HG02798 (cell line): ENCODE measurements around the gene TEC.
"Not testable (repeated sequence)": the region's sequence is repeated elsewhere in the genome, so short reads cannot be mapped to it uniquely, and the experiment has no call there.

Experiments used
- ATAC-seq: cut with Tn5 transposase; IDR thresholded peaks from one replicate; pipeline ENCODE4 v1.9.1; 2021; ENCODE audit warnings: mild to moderate bottlenecking; ENCODE audit not compliant: unreplicated experiment, poor library complexity

Gene TEC

GRCh38 chr4:48268956-48269860 lies at the start of gene TEC:
TEC (minus strand) TSS chr4:48269838; CDS start chr4:48228614, 41,224 bp downstream.
- ATAC-seq = peak; percentile 30

GRCh38 chr4:48315728-48316630 lies 46.3 kb upstream of the TEC start:
- peak; percentile 85 for ATAC-seq

DNA sequence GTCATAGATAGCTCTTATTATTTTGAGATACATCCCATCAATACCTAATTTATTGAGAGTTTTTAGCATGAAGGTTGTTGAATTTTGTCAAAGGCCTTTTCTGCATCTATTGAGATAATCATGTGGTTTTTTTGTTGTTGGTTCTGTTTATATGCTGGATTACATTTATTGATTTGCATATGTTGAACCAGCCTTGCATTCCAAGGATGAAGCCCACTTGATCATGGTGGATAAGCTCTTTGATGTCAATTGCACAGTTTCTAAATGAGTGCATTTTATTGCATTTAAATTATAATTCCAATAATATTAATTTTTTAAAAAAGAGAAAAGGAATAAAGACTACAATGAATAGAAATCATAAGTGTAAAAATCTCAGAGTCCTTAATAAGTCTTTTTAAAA lies 45.1 kb upstream of the TEC start:
- not testable (repeated sequence) for ATAC-seq

DNA sequence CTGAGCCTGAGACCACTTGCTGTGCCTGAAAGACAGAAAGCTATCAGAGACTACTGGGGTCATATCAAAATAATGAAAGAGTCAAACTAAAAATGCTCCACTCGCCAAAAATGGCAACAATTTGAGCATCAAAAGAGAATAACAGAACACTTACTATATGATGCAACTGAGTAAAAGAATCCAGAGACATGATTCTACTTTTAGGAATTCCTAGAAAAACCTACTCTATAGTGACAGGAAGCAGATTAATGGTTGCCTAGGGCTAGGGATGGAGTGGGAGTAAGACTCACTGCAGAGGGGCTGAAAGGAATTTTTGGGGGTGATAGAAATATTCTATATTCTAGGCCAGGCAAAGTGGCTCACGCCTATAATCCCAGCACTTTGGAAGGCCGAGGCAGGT lies 42.3 kb upstream of the TEC start:
- no peak for ATAC-seq

DNA sequence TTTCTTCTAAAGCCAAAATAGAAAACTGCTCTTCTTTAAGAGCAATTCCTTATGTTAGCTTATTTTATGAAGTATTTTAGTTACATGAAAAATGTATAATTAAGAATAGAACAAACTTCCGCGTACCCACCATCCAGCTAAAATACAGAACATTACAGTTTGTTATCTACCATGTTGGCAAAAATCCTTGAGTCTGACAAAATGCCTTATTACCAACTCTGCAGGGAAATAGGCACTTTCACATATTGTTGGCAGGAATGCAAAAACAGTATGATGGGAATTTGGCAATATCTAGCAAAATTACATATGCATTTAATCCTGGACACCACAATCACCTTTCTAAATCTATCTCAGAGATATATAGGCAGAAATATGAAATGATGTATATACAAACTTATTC lies 39.3 kb upstream of the TEC start:
- no peak for ATAC-seq

GRCh38 chr4:48307528-48307927 lies 37.9 kb upstream of the TEC start:
- ATAC-seq = no peak

DNA sequence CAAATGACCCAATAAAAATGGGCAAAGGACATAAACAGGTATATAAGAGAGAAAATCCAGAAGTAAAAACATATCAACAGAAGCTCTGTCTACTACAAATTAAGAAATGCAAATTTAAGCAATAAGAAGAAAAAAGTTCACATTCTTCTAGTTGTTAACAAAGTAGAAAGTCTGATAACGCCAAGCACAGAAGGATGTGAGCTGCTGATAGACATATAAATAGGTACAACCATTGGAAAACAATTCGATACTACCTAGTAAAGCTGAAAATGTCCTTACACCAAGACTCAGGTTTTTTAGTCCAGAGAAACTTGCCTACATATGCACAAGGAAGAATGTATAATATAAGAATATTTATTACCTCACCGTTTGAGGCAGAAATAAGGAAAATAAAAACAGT lies 35.9 kb upstream of the TEC start:
- no peak for ATAC-seq

DNA sequence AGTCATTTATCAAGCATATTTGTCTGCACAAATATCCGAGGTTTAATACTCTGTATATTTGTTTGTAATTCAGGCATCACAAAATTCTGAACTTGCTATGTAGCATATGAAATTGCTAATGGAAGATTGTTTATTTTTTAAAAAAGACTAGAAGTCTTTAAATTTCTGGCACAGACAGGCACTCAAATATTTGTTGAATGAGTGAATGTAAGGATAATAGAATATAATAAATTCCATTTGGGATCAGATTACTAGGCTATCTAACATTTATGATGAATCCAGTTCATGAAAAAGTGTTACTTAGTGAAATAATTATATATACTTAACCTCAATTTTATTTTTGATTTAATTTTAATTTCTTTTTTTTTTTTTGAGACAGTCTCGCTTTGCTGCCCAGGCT lies 30.4 kb upstream of the TEC start:
- ATAC-seq = no peak

GRCh38 chr4:48299560-48299959 lies 29.9 kb upstream of the TEC start:
- no peak for ATAC-seq

- ATAC-seq = no peak
These were observed 27.7 kb upstream of the TEC start for GRCh38 chr4:48297256-48297846.

GRCh38 chr4:48296365-48296764 lies 26.7 kb upstream of the TEC start:
- ATAC-seq = peak; percentile 91

DNA sequence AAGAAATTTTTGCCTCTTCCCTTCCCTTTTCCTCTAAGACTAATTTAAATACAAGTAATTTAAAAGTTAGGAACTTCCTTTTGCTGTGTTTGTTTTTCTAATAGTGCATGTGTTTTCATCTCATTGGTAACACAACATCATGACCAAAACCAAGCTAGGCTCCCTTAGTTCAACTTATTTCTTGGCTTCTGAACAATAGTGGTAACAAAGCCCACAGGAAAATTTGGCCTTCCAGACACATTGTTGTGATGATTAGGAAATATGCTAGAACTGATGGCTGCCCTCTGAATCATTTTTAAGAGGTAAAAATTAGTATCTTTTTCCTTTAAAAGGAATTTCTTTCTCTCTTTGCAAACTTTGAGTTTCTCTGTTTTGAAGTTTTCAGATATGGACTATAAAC lies 25.5 kb upstream of the TEC start:
- ATAC-seq = no peak

- ATAC-seq = not testable (repeated sequence)
These were observed 22.7 kb upstream of the TEC start for GRCh38 chr4:48292218-48292790.

GRCh38 chr4:48290146-48290772 lies 20.6 kb upstream of the TEC start:
- peak; percentile 51 for ATAC-seq

DNA sequence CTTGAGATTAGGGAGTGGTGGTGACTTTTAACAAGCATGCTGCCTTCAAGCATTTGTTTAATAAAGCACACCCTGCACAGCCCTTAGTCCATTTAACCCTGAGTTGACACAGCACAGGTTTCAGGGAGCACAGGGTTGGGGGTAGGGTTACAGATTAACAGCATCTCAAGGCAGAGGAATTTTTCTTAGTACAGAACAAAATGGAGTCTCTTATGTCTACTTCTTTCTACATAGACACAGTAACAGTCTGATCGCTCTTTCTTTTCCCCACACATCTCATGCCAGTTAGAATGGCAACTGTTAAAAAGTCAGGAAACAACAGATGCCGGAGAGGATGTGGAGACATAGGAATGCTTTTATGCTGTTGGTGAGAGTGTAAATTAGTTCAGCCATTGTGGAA lies 16.4 kb upstream of the TEC start:
- ATAC-seq = not testable (repeated sequence)

DNA sequence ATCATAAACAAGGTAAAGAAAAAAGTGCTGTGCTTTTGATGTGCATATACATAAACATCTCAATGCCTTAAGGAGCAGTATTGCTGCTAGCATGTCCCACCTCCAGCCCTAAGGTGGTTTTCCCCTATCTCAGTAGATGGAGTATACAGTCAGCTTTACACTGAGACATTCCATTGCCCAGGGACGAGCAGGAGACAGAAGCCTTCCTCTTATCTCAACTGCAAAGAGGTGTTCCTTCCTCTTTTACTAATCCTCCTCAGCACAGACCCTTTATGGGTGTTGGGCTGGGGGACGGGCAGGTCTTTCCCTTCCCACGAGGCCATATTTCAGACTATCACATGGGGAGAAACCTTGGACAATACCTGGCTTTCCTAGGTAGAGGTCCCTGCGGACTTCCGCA lies 16.0 kb upstream of the TEC start:
- not testable (repeated sequence) for ATAC-seq

DNA sequence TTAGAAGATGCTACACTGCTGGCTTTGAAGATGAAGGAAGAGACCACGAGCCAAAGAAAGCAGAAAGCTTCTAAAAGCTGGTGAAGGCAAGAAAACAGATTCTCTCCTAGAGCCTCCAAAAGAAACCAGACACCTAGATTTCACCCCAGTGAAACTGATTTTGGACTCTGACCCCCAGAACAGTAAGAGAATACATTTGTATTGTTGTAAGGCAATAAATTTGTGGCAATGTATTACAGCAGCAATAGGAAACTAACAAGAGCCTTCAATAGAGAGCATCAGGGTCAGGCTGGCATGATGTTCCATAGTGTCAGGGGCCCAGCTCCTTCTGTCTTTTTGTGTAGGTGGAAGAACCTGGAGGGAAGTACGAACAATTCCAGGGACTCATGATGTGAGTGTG lies 6.0 kb upstream of the TEC start:
- ATAC-seq = peak; percentile 7

- ATAC-seq = peak; percentile 46
These were observed 5.6 kb upstream of the TEC start for GRCh38 chr4:48275247-48275646.

DNA sequence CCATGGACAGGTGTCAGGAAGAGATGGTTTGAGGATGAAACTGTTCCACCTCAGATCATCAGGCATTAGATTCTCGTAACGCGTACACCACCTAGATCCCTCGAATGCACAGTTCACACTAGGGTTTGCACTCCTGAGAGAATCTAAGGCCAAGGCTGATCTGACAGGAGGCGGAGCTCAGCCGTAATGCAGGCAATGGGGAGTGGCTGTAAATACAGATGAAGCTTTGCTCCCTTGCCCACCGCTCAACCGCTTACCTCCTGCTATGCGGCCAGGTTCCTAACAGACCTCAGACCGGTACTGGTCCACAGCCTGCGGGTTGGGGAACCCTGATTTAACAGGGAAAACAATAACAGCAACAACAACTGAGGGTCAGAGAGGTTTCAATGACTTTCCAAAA lies 2.0 kb upstream of the TEC start:
- no peak for ATAC-seq

GRCh38 chr4:48270951-48271473 lies 1.4 kb upstream of the TEC start:
- ATAC-seq = peak; percentile 22
